GM19467 (cell line): Measurements from ENCODE around the gene ANKRD53.

Experiments used
- ATAC-seq: cut with Tn5 transposase; IDR thresholded peaks from one replicate; pipeline ENCODE4 v1.9.1; 2021; ENCODE audit warnings: mild to moderate bottlenecking, moderate library complexity; ENCODE audit not compliant: unreplicated experiment

Gene ANKRD53

DNA sequence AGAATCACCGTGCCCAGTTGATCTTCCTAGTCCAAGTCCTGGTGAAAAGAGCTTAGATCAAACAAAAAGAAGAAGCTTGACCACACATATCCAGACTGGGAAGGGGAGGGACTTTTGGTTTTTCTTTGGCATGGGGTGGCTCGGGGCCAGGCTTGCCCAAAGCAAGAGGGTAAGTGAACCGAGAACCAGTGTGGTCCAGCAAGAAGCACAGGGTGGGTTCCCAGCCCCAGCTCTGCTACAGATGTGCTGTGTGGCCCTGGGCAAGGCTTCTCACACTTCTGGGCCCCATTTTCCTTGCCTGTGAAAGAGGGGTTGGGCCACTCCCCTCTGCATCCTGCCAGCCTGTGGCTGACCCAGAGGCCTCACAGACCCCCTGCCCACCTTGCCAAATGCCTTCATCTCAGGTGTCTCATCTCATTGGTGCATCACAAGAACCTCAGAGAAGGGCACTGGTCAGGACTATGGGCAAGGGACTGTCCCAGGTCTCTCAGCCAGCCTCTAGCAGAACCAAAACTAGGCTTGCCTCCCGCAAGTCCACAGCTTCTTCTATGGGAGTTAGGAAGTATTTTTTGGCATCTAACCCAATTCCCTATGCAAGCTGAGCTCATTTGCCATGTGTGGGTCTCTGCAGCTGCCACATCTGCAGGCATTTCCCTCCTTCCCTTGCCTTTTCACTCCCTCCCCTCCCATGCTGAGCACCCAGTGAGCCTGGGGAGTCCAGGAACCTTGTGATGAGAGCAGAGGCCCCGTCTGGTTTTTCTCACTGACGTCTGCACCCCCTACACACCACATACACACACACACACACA is 35.8 kb upstream of the ANKRD53 start:
- ATAC-seq, result no peak

DNA sequence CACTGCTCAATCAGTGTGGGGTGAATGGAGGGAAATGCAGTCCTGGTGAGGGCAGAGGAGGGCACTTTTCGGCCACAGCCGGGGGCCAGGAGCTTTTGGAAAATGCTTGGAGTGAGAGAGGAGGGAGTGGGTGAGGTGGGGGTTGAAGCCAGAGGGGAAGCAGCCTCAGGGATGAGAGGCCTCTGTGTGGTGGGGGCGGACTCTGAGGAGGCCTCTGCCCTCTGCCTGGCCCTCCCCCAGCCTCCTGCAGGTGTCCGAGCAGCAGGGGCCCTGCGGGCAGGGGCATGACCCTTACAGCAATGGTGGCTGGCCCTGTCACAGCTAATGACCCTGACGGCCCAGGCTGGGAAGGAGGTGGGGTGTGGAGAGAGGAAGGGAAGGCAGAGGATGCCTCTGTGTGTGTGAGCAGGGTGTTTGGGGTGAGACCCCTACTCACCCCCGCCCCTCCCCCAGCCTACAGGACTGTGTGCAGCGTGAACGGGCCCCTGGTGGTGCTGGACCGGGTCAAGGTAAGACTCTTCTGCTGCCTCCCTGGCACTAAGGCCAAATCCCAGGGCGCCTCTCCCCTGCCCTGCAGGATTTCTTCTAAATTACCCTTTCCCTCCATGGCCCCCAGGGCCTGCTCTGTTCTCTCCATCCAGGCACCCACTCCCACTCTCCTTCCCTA is 35.1 kb upstream of the ANKRD53 start:
- no peak for ATAC-seq

DNA sequence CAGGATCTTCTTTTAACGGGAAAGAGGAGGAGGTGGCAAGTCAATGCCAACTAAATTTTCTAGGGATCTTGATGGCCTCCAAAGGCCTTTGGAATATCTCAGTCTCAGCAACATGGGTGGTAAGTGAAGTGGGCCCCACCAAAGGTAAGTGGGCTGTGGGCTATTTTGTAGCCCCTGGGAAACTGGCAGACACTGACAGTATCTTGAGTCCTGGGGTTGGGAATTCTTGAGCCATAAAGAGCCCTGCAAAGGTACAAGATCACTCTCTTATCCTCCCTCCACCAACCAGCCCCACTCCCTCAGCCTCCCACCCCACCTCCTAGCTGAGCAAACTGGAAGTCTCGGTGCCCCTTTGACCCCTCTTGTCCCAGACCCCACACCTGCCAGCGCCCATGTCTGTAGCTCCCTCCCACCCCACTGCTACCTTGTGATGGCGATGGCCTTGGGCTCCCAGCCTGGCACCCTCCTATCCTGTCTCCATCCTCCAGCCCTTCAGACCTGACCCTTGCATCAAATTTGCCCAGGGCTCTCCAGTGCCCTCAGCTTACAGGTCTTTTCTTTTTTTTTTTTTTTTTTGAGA is 34.2 kb upstream of the ANKRD53 start:
- no peak for ATAC-seq

DNA sequence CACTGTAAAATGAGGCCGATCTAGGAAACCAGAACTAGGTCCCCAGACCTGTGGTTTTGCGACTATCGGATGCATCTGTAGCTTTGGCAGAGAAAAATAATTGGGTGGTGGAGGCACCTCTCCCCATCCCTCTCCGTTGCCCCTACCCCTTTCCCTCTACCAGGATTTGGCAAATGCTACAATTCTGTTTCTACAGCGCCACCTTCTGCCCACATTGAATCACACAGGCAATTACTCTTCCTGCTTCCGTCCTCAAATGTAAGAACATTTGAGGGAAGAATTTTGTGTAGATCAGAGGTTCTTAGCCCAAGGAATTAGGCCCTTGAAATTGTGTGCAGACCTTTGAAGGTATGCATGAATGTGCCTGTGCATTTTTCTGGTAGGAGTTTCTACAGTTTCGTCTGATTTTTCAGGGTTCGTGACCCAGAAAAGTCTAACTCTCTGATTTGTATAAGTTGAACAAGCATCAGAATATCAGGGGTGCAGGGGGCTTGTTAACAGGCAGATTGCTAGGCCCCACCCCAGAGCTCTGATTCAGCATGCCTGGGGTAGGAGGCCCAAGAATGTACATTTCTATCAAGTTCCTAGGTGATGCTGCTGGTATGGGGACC is 31.5 kb upstream of the ANKRD53 start:
- no peak for ATAC-seq

- ATAC-seq, result no peak
Measured at GRCh38 chr2:70947556-70948184, 30.8 kb upstream of the ANKRD53 start.

- no peak for ATAC-seq
Measured at GRCh38 chr2:70948337-70949003, 30.0 kb upstream of the ANKRD53 start.

DNA sequence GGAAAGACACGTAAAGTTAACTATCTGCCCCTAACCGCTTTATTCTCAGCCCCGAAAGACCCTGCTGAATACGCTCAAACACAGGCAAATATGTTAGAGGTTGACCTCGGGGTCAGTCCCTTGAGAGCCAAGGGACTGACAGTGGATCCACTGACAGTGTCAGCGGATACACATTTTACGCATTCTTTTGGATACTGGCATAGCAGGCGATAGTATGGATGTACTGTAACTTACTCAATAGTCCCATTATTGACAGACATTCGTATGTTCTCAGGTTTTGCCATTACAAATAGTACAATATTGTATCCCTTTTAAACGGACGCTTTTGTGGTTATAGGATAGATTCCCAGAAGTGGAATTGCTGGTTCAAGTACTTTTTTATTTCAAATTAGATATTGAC is 29.3 kb upstream of the ANKRD53 start:
- ATAC-seq, result no peak

DNA sequence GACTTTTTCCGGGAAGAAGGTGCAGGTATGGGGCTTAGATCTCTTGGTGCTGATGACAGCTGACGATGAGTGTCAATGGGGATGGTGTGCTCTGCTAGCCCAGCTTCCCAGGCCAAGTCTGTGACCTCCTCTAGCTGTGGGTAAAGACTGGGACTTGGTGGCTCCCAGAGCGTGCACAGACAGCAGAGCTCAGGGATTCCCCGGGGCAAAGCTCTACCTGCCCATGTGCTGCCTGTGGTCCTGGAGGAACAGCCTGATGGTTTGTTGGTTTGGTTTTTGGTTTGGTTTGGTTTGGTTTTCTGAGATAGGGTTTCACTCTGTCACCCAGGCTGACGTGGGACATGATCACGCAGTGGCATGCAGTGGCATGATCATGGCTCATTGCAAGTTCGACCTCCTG is 23.5 kb upstream of the ANKRD53 start:
- ATAC-seq, result no peak

DNA sequence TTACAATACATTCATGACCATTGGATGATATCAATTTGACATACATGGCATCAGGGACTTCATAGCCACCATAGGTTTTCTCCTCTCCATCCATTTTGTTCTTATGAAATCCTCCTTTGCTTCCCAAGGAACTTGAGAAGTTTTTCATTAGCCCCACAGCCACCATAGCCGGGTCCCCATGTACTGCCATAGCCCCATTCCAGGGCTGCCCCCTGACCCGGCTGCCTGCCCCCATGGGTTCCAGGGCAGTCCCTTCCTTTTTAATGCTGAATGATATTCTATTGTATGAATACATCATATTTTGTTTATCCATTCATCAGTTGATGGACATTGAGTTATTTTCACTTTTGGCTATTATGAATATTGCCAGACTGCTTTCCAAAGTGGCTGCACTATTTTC is 22.3 kb upstream of the ANKRD53 start:
- no peak for ATAC-seq

- no peak for ATAC-seq
Measured at GRCh38 chr2:70957798-70958197, 20.6 kb upstream of the ANKRD53 start.

DNA sequence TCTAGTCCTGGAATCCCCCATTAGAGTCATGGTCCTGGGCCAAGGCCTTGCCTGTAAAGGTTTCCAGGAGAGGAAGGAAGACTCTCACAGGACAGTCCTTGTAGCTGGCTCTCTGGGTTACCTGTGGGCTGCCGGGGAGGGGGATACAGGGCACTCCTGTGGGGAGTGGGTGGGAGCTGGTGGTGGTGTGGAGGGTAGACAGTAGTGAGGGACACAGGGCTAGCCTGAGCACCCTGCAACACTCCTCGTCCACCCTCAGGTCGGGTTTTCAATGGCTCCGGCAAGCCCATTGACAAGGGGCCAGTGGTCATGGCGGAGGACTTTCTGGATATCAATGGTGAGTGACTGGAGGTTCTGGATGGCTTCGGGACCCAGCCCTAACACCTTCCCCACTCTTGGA is 19.7 kb upstream of the ANKRD53 start:
- ATAC-seq, result no peak

DNA sequence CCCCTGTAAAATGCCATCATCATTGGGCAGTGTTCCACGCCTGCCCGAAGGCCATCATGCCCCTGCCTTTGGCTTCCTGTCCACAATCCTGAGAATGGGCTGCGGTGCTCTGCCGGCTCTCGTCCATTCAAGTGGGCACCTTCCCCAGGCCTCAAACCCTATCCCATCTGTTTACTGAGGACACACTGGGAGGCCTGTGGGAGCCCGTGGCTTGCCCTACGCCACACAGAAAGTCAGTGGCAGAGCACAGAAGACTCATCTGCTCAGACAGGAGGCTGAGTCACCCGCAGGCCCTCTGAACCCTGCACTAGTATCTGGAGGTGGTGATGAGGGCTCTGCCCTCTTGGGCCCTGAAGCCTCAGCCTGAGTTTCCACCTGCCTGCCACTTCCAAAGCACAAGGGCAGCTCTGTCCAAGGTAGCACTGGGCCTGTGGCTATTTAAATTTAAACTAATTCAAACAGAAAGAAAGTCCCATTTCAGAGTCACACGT is 19.1 kb upstream of the ANKRD53 start:
- no peak for ATAC-seq

GRCh38 chr2:70959851-70960832 is 18.3 kb upstream of the ANKRD53 start:
- no peak for ATAC-seq

DNA sequence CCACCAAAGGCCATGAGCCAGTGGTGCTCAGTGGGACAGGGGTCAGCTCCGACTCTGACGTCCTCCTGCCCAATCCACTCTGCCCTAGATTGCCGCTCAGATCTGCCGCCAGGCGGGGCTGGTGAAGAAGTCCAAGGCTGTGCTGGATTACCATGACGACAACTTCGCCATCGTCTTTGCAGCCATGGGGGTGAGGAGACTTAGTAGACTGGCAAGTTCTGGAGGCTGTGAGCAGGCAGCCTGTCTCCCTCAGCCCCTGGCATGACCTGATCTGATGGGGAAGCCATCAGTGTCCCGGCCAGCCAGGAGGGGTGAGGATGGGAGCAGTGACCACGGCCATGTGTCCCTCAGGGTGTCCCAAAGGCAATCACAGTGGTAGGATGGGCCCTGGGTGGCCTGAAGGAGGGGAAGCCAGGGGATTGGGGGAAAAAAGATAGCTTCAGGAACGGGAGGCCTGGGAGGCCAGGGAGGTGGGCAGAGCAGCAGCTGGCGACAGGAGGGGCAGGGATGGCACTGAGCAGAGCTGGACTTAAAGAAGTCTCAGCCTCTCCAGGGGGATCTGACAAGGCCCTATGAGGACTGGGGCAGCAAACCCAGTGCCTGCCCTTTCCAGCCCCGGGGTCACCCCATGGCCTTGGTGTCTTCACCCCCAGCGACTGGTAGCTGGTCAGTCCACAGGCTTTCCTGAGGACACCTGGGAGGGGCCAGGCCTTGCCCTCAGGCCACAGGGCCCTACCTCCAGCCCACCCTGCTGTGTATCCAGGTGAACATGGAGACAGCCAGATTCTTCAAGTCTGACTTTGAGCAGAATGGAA is 17.4 kb upstream of the ANKRD53 start:
- ATAC-seq, result no peak

GRCh38 chr2:70961648-70961994 is 16.8 kb upstream of the ANKRD53 start:
- ATAC-seq, result no peak

- no peak for ATAC-seq
Measured at GRCh38 chr2:70962211-70962884, 16.1 kb upstream of the ANKRD53 start.

DNA sequence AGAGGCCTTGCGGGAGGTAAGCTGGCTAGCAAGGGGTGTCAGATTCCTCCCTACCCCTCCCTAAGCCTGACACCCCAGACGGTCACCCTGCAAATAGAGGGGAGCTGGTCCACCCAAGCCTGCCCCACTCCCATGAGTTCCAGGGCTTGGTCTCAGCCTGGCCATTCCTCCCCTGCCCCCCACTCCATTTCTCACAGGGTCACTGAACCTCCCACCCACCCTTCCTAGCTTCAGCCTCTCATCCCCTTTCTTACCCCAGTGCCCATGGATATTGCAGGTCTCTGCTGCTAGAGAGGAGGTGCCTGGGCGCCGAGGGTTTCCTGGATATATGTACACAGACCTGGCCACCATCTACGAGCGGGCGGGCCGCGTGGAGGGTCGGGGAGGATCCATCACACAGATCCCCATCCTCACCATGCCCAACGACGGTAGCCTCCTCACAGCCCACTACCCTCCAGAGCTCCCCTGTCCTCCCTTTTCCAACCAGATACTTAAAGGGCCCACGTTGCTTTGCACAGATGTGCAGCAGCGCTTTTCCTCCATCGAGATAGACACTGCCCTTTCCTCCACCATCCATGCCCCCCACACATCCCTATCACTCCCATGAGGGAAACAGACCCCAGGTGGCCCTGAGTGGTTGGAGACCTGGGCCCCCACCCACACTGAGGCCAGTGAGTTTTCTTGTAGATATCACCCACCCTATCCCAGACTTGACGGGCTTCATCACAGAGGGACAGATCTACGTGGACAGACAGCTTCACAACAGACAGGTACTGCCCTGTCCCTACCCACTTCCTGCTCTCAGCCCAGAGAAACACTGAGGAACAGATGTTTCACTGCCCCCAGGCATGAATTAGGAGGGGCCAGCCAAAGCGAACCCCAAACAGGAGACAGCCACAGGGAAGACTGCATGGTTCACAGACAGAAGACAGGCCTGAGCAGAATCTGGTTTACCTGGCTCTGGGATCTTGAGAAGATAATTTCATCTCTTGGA is 15.2 kb upstream of the ANKRD53 start:
- no peak for ATAC-seq
